MG63 (cell line): Measurements from ENCODE around the gene REL. TPM values are rescaled to one million over a fixed set of nuclear protein-coding genes. Genes with fewer than 3 reads are reported as not detected.

ENCODE experiments used
- DNase-seq: peaks from one replicate; pipeline ENCODE4 v3.0.0-alpha.2; 2020
- H3K27me3 ChIP-seq: fragments of 250-450 bp; sonication (Bioruptor Pico); 2 replicates; pipeline ENCODE4 v1.5.1; 2020; ENCODE audit warnings: mild to moderate bottlenecking, moderate library complexity
- H3K36me3 ChIP-seq: fragments of 250-450 bp; sonication (Bioruptor Pico); 2 replicates; pipeline ENCODE4 v1.5.1; 2020; ENCODE audit warnings: mild to moderate bottlenecking, moderate library complexity
- H3K4me3 ChIP-seq: fragments of 250-450 bp; sonication (Bioruptor Pico); 2 replicates; pipeline ENCODE4 v1.5.1; 2020; ENCODE audit warnings: mild to moderate bottlenecking, moderate library complexity
- H3K9me3 ChIP-seq: fragments of 250-450 bp; sonication (Bioruptor Pico); 2 replicates; pipeline ENCODE4 v1.5.1; 2020; ENCODE audit warnings: mild to moderate bottlenecking, moderate library complexity
- total RNA-seq: library from RNA; depleted of rRNA; stranded (reverse); fragments of >200 nt; shearing (Covaris generic); gene quantifications from 2 replicates; pipeline ENCODE4 v1.2.3, GENCODE V29; 2014; ENCODE audit warnings: low replicate concordance; rRNA removed

Gene REL
- total RNA-seq, 1 experiment from 2014 or later, result 3.1 TPM

GRCh38 chr2:60966507-60967405 is 85.4 kb downstream of the REL start:
- no peaks in the 10 kb centered on the region for H3K36me3 ChIP-seq
- H3K9me3 ChIP-seq, result no peaks in the 10 kb centered on the region
- no peak overlapping the region for H3K4me3 ChIP-seq
- H3K27me3 ChIP-seq, result no peaks in the 10 kb centered on the region
- DNase-seq, result no peak

DNA sequence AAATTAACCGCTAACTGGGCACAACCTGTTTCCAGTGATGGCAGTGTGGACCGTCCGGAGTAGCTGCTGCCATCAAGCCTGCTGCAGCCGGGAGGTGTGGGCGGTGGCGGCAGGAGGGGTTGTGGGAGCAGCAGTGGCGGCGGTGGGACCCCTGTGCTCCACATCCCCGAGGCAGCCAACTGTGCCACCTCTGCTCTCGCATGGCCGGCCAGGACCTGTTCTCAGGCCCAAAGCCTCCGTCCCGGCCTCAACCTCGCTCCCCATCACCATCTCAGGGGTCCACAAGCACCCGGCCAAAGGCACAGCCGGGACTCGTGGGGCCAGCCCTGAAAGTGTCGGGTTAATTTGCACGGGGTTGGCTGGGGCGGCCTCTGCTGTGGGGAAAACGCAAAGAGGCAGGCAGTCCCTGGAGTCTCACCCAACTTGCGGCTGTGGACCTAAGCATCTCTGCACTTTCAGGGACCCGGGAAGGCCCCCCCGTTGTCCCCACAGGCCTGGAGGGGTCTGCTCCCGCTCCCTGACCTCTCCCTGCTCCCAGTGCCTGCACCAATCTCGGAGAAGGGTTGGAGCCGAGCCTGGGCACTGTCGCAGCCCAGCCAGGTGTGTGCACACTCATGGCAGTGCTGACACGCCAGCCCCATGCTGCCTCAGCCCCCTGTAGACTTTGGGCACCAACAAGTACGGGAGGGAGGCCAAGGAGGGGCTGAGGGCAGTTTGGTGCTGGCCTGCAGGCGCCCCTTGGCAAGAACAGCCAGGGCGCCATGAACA is 91.7 kb downstream of the REL start:
- H3K4me3 ChIP-seq, result no peak overlapping the region
- no peak for DNase-seq
- H3K36me3 ChIP-seq, result no peaks in the 10 kb centered on the region
- no peaks in the 10 kb centered on the region for H3K27me3 ChIP-seq
- H3K9me3 ChIP-seq, result no peaks in the 10 kb centered on the region

- no peaks in the 10 kb centered on the region for H3K36me3 ChIP-seq
- H3K27me3 ChIP-seq, result no peaks in the 10 kb centered on the region
- H3K4me3 ChIP-seq, result no peak overlapping the region
- no peak for DNase-seq
- H3K9me3 ChIP-seq, result no peaks in the 10 kb centered on the region
Measured at GRCh38 chr2:60973705-60974104, 92.3 kb downstream of the REL start.

DNA sequence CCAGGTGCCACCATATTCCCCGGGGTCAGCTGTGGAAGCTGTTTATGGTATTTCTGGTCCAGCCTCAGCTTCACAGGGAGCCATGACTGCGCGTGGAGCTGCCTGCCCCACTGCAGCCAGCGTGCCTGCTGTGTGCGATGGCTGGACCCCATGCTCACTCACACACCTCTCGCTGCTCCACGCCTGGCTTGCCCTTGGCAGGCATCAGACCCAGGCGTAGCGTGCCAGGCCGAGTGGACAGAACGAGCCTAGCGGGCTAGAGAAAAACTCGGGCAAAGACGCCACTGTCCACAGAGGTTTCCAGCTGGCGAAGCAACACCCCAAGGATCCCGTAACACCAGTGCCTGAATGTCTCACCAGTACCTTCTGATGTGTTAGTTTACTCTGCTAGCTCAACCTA is 93.3 kb downstream of the REL start:
- Histone ChIP-seq H3K9me3 (no peaks in the 10 kb centered on the region), H3K36me3 (no peaks in the 10 kb centered on the region), H3K4me3 (no peak overlapping the region), H3K27me3 (no peaks in the 10 kb centered on the region)
- DNase-seq, result no peak

Other genes starting within 250 kb of the REL start
- 4.2 and 6.5 TPM in 2 replicates for gene PAPOLG, start 125.3 kb upstream of the REL start, total RNA-seq
- gene PEX13, start 136.1 kb downstream of the REL start, total RNA-seq, result 36.1 and 46.2 TPM in 2 replicates
- gene PUS10, start 136.7 kb downstream of the REL start, total RNA-seq, result 2.4 and 9.4 TPM in 2 replicates
- 6.6 and 9.0 TPM in 2 replicates for gene SANBR, start 184.3 kb downstream of the REL start, total RNA-seq